ENCODE data around the gene ASB16.

- TF ChIP-seq CTCF (IDR thresholded peaks at IDR 0.05; ENCODE audit: low read depth, low read length) (no peak), EZH2phosphoT487 (IDR thresholded peaks at IDR 0.05; ENCODE audit: low read depth) (no peak)
Measured at GRCh38 chr17:44198721-44199552, 28.4 kb downstream of the ASB16 start.
